H9 (cell line): ENCODE results near the gene CCDC149. TPM values are rescaled to one million over a fixed set of nuclear protein-coding genes. Genes with fewer than 3 reads are reported as not detected.

Source experiments
- DNase-seq: peaks from one replicate; pipeline ENCODE4 v3.0.0-alpha.2; 2017
- H2AFZ ChIP-seq: one replicate; pipeline ENCODE4 v1.6.1; 2013; ENCODE audit warnings: mild to moderate bottlenecking, low read length, control low read depth, moderate library complexity
- H2AK5ac ChIP-seq: 2 replicates; pipeline ENCODE4 v1.6.1; 2013; ENCODE audit warnings: low read length, control low read depth, mixed read lengths; ENCODE audit not compliant: insufficient read length
- H2BK120ac ChIP-seq: one replicate; pipeline ENCODE4 v1.6.1; 2013; ENCODE audit warnings: low read depth, mild to moderate bottlenecking, low read length, control low read depth, inconsistent platforms; ENCODE audit not compliant: poor library complexity, severe bottlenecking
- H2BK12ac ChIP-seq: 2 replicates; pipeline ENCODE4 v1.6.1; 2013; ENCODE audit warnings: low read length, control low read depth, mixed read lengths, low read depth; ENCODE audit not compliant: insufficient read length
- H2BK15ac ChIP-seq: 2 replicates; pipeline ENCODE4 v1.6.1; 2013; ENCODE audit warnings: low read depth, low read length, control low read depth
- H2BK20ac ChIP-seq: one replicate; pipeline ENCODE4 v1.6.1; 2013; ENCODE audit warnings: low read depth, mild to moderate bottlenecking, low read length, control low read depth, inconsistent platforms; ENCODE audit not compliant: poor library complexity, severe bottlenecking
- H2BK5ac ChIP-seq: 2 replicates; pipeline ENCODE4 v1.6.1; 2013; ENCODE audit warnings: low read length, control low read depth, mixed read lengths; ENCODE audit not compliant: insufficient read length
- H3K14ac ChIP-seq: 2 replicates; pipeline ENCODE4 v1.6.1; 2013; ENCODE audit warnings: low read length, control low read depth; ENCODE audit not compliant: insufficient read depth
- H3K18ac ChIP-seq: 2 replicates; pipeline ENCODE4 v1.6.1; 2013; ENCODE audit warnings: low read depth, mild to moderate bottlenecking, mixed read lengths, low read length, control low read depth; ENCODE audit not compliant: insufficient read length
- H3K23ac ChIP-seq: 2 replicates; pipeline ENCODE4 v1.6.1; 2013; ENCODE audit warnings: low read length, control low read depth, mixed read lengths, low read depth; ENCODE audit not compliant: insufficient read length
- H3K23me2 ChIP-seq: 2 replicates; pipeline ENCODE4 v1.6.1; 2013; ENCODE audit warnings: low read depth, mild to moderate bottlenecking, mixed read lengths, low read length, control low read depth; ENCODE audit not compliant: insufficient read length, poor library complexity, severe bottlenecking
- H3K27ac ChIP-seq: 2 replicates; pipeline ENCODE4 v1.5.1; 2013; ENCODE audit warnings: low read length, control low read depth, mixed read lengths, low read depth; ENCODE audit not compliant: insufficient read length
- H3K27me3 ChIP-seq: 2 replicates; pipeline ENCODE4 v1.6.1; 2013; ENCODE audit warnings: low read length, control low read depth, inconsistent platforms; ENCODE audit not compliant: insufficient read depth
- H3K4ac ChIP-seq: 2 replicates; pipeline ENCODE4 v1.6.1; 2013; ENCODE audit warnings: low read depth, mild to moderate bottlenecking, control low read depth, inconsistent platforms, low read length, moderate library complexity
- H3K4me1 ChIP-seq: 2 replicates; pipeline ENCODE4 v1.6.1; 2013; ENCODE audit warnings: low read length, control low read depth, inconsistent platforms; ENCODE audit not compliant: insufficient read depth
- H3K4me2 ChIP-seq: 2 replicates; pipeline ENCODE4 v1.6.1; 2013; ENCODE audit warnings: low read length, control low read depth, mixed read lengths; ENCODE audit not compliant: insufficient read length, insufficient read depth
- H3K56ac ChIP-seq: 2 replicates; pipeline ENCODE4 v1.6.1; 2013; ENCODE audit warnings: low read depth, mild to moderate bottlenecking, mixed read lengths, low read length, control low read depth; ENCODE audit not compliant: insufficient read length
- H3K79me1 ChIP-seq: 2 replicates; pipeline ENCODE4 v1.6.1; 2013; ENCODE audit warnings: low read depth, mild to moderate bottlenecking, moderate library complexity, low read length, control low read depth, inconsistent platforms; ENCODE audit not compliant: insufficient read depth, poor library complexity, severe bottlenecking
- H3K79me2 ChIP-seq: 2 replicates; pipeline ENCODE4 v1.6.1; 2013; ENCODE audit warnings: low read length, control low read depth, inconsistent platforms; ENCODE audit not compliant: insufficient read depth
- H3K9ac ChIP-seq: 2 replicates; pipeline ENCODE4 v1.6.1; 2013; ENCODE audit warnings: low read length, control low read depth, mixed read lengths; ENCODE audit not compliant: insufficient read length; ENCODE audit errors: extremely low read depth
- H3K9me3 ChIP-seq: one replicate; pipeline ENCODE4 v1.6.1; 2013; ENCODE audit warnings: low read depth, low read length, inconsistent platforms; ENCODE audit not compliant: control insufficient read depth
- H3T11ph ChIP-seq: one replicate; pipeline ENCODE4 v1.6.1; 2013; ENCODE audit warnings: mild to moderate bottlenecking, low read length, control low read depth, inconsistent platforms
- H4K20me1 ChIP-seq: one replicate; pipeline ENCODE4 v1.6.1; 2013; ENCODE audit not compliant: control insufficient read depth, insufficient read length, insufficient read depth
- H4K5ac ChIP-seq: 2 replicates; pipeline ENCODE4 v1.6.1; 2013; ENCODE audit warnings: low read depth, mild to moderate bottlenecking, mixed read lengths, low read length, control low read depth; ENCODE audit not compliant: insufficient read length
- H4K8ac ChIP-seq: replicated peaks from 2 replicates; pipeline ENCODE4 v1.6.1; 2013; ENCODE audit warnings: low read length, control low read depth, mixed read lengths, low read depth; ENCODE audit not compliant: insufficient read length
- H4K91ac ChIP-seq: 2 replicates; pipeline ENCODE4 v1.6.1; 2013; ENCODE audit warnings: low read depth, mild to moderate bottlenecking, moderate library complexity, mixed read lengths, low read length, control low read depth; ENCODE audit not compliant: insufficient read length
- H3K27ac Mint-ChIP-seq, 3 experiments: 2 replicates in 2 of 3; 3 replicates in 1 of 3; pipeline ENCODE4 v1.8.0; 2020 to 2021; ENCODE audit warnings: mixed read lengths in 3 of 3, mild to moderate bottlenecking in 1 of 3, moderate library complexity in 1 of 3
- H3K27me3 Mint-ChIP-seq: 2 replicates; pipeline ENCODE4 v1.8.0; 2021; ENCODE audit warnings: low read depth, mild to moderate bottlenecking, moderate library complexity, mixed read lengths
- H3K36me3 Mint-ChIP-seq, 3 experiments: 2 replicates in 2 of 3; 3 replicates in 1 of 3; pipeline ENCODE4 v1.8.0; 2020 to 2021; ENCODE audit warnings: low read depth in 3 of 3, mixed read lengths in 3 of 3; ENCODE audit not compliant: insufficient read depth in 1 of 3
- H3K4me1 Mint-ChIP-seq, 2 experiments: 2 replicates each; pipeline ENCODE4 v1.8.0; 2020; ENCODE audit warnings: mixed read lengths in 2 of 2
- H3K4me3 Mint-ChIP-seq, 2 experiments: 2 replicates in 1 of 2; 3 replicates in 1 of 2; pipeline ENCODE4 v1.8.0; 2020 to 2021; ENCODE audit warnings: mild to moderate bottlenecking in 2 of 2, mixed read lengths in 2 of 2, moderate library complexity in 1 of 2
- H3K9me3 Mint-ChIP-seq, 2 experiments: 2 replicates in 1 of 2; 3 replicates in 1 of 2; pipeline ENCODE4 v1.8.0; 2020; ENCODE audit warnings: mild to moderate bottlenecking in 2 of 2, mixed read lengths in 2 of 2, moderate library complexity in 1 of 2
- CTCF ChIP-seq: fragments of 200-600 bp; sonication (generic); conservative IDR thresholded peaks from 3 replicates; pipeline ENCODE4 v1.8.0; 2021; ENCODE audit warnings: antibody characterized with exemption, mild to moderate bottlenecking
- whole genome bisulfite sequencing: extraction: QIAGEN DNeasy Blood & Tissue Kit; methylation state at CpG from one replicate; pipeline ENCODE4 v1.1.7; 2013; ENCODE audit warnings: missing lambda C conversion rate, low lambda C conversion rate, mixed read lengths; ENCODE audit not compliant: insufficient read length; ENCODE audit errors: extremely low coverage; 5-methylcytosine and 5-hydroxymethylcytosine counted together
- total RNA-seq: library from RNA; stranded (reverse); gene quantifications from 2 replicates; pipeline ENCODE4 v1.2.1, GENCODE V29; 2021

CCDC149 gene
- total RNA-seq, 1 experiment from 2014 or later: 4.5 TPM

DNA sequence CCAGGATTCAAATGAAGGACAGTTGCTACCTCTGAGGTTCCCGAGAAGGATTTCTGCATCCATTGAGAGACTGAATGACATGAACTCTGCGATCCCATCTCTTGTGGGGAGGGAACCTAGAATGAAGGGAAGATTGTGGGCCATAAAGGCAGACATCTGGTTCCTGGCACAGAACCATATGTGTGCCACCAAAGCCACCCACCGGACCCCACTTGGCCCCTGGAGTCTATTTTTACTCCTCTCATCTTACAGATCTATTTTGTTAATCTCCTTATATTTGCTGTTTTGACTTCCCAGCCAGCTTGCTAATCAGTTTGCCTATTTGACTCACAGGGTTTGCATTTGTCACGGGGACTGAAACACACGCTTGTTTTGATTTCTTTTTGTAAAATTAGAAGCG is 110.2 kb downstream of the CCDC149 start:
- H3K4me2 ChIP-seq: no peak overlapping the region
- Mint-ChIP-seq H3K9me3 (peaks cover 0 to 4% of the 10 kb centered on the region in 2 experiments; a peak in 1 of 5 replicates), H3K4me3 (no peak overlapping the region), H3K27me3 (peaks cover 55% of the 10 kb centered on the region), H3K36me3 (no peaks in the 10 kb centered on the region; a peak in 1 of 7 replicates), H3K27ac (no peak overlapping the region), H3K4me1 (peaks cover 29 to 36% of the 10 kb centered on the region in 2 experiments)
- H2AK5ac ChIP-seq: no peak overlapping the region
- H3T11ph ChIP-seq: no peak overlapping the region
- no peak for TF ChIP-seq CTCF
- no peak overlapping the region for H2BK20ac ChIP-seq
- H3K23ac ChIP-seq: no peak overlapping the region
- DNase-seq: no peak
- no peak overlapping the region for H3K27ac ChIP-seq
- peaks cover 5% of the 10 kb centered on the region; the same call in 1 of the 2 replicates for H3K4me1 ChIP-seq
- H3K14ac ChIP-seq: no peak overlapping the region
- peaks cover 9% of the 10 kb centered on the region for H3K23me2 ChIP-seq
- H2BK5ac ChIP-seq: no peak overlapping the region
- H2BK12ac ChIP-seq: no peak overlapping the region
- H3K18ac ChIP-seq: no peak overlapping the region
- no peaks in the 10 kb centered on the region for H4K20me1 ChIP-seq
- H3K79me1 ChIP-seq: no peaks in the 10 kb centered on the region
- H3K79me2 ChIP-seq: no peaks in the 10 kb centered on the region
- H3K9ac ChIP-seq: no peak overlapping the region
- H2BK15ac ChIP-seq: no peak overlapping the region
- peaks cover 14% of the 10 kb centered on the region; the same call in 1 of the 2 replicates for H3K27me3 ChIP-seq
- no peaks in the 10 kb centered on the region for H3K9me3 ChIP-seq
- H4K91ac ChIP-seq: no peak overlapping the region
- no peak overlapping the region for H2AFZ ChIP-seq
- H4K8ac ChIP-seq: no peak overlapping the region
- no CpG with 5 or more reads among the region's 6 CpGs for WGBS
- H4K5ac ChIP-seq: no peak overlapping the region
- H3K56ac ChIP-seq: no peak overlapping the region
- H3K4ac ChIP-seq: no peak overlapping the region
- H2BK120ac ChIP-seq: no peak overlapping the region
